GM20431 (cell line): Measurements from ENCODE around the gene RASA4B.
"Not testable (repeated sequence)": the region's sequence is repeated elsewhere in the genome, so short reads cannot be mapped to it uniquely, and the experiment has no call there.

Experiments used
- in situ Hi-C: fragments of 300-500 bp; cut with MseI, MboI; formaldehyde crosslinking; loops from one replicate; pipeline ENCODE4 v1.15.0; 2020; ENCODE audit warnings: low sequenced_read_pairs; ENCODE audit not compliant: unreplicated experiment

The RASA4B gene

DNA sequence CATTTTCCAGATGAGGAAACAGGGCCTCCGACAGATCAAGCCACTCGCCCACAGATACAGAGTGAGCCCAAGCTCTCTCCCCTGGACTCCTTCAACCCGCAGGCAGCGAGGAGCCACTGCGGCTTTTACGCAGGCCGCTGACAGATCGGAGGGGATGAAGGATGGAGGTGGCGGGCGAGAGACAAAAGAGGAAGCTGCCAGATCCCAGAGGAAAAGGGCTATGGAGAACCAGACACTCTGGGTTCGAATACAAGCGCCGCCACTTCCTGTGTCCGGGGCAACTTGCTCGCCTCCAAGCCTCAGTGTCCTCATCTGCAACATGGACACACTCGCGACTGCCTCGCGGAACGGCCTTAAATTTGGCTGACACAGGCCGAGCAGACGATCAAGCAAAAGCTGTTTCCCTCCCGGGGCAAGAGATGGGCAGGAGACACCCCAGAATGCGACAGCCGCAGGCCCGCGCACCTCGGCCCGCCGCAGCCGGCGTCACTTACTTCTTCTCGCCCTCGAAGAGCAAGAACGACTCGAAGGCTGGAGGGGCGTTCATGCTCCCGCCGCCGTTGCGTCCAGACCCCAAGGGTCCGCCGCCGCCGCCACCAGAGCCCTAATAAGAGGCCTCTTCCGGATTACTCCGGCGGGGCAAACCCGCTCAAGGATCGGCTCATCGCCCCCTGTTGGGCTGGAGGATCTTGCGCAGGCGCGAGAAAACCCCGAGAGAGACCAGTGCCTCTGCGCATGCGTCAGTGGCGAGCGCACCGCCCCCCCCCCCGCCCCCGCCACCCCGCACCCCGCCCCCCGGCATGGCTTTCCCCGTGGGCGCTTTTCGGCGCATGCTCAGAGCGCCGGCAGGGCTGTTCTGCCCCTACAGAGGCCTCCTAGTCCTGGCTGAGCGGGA is 39.0 kb downstream of the RASA4B start, which contains the start of gene POLR2J:
Gene POLR2J (minus strand): TSS at position 609 of the 895 bp plus-strand sequence. CDS start 62 bp downstream, at position 547.
- in situ Hi-C loops: not testable (repeated sequence)

DNA sequence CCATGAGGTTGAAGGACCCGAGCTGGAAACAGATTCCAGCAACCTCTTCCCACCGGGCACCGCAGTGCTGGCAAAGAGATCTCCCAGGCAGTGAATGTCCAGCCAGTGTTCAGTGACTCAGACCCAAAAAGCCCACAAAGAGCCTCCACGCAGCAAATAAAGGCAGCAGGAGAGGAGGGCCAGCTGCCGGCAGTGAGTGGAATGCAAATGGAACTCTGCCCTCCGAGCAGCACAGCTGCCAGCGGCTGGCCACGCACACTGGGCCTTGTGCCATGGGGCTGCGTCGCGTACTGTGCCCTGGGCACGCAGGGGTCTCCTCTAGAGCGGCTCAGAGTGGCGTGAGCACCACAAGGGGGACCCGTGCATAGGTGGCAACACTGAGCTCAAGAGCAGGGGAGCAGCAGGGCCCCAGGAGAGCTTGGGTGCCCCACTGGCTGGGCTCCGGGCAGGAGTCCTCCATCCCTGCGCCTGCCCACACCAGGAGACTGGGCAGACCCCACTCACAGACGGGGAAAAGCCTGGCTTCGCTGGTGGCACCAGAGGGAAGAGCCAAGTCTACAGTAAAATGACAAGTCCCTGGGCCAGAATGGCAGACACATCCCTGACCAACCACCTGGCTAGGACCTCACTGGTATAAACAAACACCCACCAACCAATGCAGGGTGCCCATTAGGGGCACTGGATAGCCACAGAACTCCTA is 42.7 kb downstream of the RASA4B start:
- in situ Hi-C loops: not testable (repeated sequence)

DNA sequence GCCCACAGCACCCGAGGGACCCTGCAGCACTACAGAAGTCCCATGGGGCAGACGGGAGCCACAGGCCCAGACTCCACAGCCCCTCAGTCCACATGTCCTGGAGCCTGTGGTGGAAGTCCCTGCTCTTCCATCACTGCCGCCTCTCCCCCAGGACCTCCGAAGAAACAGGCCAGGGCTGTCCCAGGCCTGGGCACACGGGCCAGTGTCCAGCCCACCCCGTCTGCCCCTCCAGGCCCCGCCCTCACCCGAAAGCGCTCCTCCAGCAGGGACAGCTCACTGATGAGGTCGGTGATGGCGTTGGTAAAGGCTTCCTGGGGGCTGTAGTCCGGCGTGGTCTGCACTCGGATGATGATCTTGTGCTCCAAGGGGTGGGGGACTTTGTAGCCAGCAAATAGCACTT is 43.5 kb downstream of the RASA4B start:
- in situ Hi-C loops: not testable (repeated sequence)

DNA sequence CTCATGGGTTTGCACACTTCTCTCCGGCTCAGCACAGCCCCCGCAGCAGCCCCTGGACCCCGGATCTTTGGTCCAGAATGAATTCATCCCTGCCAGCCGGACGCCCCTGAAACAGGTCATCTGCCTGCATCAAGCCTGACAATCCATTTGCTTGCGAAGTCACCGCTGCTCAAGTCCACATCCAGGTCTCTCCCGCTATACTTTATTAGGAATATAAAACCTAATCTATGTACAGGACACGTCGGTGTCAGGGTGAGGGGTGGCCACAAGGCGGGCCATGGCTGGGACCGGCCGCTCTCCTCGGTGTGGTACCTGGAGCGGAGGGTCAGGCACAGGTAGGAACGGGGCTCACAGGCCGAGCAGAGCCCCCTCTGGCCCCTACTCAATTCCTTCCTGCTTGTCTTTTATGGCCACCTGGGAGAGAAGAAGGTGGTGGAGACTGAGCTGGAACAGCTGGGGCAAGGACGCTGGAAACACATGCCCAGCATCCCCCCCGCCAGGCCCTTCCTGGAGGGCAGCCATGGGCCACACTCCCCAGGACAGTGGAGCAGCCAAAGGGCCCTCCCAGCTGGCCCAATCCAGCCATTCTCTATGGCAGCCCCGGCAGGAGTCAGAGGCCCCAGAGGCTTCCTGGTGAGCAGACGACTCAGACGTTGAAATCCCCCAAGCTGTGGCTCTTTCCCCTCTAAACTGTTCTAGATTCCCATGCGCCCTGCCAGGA is 44.1 kb downstream of the RASA4B start:
- in situ Hi-C loops: no loop called here

DNA sequence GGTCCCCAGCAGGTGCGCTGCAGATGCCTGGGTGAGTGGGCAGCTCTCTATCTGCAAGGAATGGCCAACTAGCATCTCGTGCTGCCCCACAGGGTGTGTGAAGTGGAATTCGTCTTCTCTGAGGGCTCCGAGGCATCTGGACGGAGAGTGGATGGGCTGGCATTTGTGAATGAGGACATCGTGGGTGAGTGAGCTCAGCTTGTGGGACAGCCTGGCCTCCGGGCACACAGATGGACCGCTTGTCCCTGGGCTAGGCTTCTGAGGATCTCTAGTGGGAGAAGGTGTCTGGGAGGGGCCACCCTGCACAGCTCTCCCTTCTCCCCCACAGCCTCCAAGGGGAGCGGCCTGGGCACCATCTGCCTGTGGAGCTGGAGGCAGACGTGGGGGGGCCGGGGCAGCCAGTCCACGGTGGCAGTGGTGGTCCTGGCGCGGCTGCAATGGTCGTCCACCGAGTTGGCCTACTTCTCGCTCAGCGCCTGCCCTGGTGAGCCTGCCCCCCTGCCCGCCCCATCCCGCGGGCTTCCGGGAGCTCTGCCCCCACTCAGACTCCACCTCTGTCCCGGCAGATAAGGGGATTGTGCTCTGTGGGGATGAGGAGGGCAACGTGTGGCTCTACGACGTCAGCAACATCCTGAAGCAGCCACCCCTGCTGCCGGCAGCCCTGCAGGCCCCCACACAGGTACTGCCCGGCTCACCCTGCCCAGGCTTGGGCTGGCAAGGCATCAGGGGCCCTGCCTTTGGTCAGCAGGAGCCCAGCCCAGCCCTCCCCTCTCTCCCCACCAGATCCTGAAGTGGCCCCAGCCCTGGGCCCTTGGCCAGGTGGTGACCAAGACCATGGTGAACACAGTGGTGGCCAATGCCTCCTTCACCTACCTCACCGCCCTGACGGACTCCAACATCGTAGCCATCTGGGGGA is 45.2 kb downstream of the RASA4B start:
- in situ Hi-C loops: no loop called here

DNA sequence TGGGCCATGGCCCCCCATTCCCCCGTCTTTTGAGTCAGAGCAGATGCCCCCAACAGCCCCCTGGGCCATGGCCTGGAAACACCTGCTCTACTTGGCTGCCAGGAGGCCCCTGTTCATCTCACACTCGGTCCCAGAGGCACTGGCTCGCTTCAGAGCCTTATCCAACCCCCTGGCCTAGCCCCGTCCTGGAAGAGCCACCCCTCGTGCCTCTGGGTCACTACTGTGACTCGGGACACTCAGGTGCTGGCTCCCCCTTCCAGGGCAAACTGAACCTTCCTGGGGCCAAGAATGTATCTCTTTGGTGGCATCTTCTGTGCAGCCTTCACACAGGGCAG is 45.8 kb downstream of the RASA4B start:
- in situ Hi-C loops: no loop called here

DNA sequence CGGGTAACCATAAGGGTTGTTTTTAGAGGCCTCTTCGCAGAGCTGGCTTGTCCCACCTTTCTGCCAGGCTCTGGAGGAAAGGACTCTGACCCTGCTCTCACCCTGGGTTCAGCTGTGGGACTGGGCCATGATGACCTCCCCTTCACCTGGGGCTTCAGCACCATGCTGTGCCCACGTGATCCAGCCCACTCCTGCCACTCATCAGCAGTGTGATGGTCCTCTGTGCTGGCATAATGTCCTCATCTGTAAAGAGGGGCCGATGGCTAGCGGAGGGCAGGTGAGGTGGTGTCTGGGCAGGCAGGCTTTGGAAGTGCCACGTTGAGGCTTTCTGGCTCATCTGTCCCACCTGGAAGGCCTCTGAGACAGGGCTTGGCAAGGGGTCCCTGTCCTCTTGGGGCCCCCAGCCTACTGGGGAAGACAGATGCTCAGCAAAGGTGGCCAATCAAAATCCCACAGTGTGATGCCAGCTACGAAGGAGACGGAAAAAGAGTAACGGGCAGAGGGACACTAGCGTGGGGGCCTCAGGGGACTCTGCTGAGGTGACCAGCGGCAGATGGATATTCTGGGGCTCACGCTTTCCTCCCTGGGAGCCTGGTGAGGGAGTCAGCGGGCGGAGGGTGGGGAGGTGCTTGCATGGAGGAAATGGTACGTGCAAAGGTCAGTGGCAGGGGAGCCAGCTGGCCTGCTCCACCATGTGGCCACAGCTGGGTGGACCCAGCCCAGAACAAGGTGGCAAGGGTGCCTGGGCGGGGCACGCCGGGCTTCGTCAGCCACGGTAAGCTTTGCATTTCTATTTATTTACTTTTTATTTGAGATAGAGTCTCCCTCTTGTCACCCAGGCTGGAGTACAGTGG is 47.4 kb downstream of the RASA4B start:
- in situ Hi-C loops: no loop called here

DNA sequence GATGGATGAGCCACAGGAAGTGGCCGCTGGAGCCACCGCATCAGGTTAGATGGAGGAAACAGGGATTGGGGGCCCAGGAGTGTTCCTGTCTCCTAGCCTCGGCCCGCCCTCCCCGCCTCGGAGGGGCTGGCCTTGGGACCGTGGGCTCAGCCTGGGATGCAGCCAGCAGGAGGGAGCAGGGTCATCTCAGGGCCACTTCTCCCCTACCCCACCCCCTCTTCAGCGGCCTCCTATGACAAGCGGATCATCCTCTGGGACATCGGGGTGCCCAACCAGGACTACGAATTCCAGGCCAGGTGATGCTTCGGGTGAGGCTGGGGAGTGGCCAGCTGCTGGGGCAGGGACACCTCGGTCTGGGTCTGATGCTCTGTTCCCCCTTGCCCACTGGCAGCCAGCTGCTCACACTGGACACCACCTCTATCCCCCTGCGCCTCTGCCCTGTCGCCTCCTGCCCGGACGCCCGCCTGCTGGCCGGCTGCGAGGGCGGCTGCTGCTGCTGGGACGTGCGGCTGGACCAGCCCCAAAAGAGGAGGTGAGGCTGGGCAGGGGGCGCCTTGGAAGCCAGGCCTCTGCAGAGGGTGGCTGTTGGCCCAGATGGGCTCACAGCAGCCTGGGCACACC is 48.1 kb downstream of the RASA4B start:
- in situ Hi-C loops: no loop called here

DNA sequence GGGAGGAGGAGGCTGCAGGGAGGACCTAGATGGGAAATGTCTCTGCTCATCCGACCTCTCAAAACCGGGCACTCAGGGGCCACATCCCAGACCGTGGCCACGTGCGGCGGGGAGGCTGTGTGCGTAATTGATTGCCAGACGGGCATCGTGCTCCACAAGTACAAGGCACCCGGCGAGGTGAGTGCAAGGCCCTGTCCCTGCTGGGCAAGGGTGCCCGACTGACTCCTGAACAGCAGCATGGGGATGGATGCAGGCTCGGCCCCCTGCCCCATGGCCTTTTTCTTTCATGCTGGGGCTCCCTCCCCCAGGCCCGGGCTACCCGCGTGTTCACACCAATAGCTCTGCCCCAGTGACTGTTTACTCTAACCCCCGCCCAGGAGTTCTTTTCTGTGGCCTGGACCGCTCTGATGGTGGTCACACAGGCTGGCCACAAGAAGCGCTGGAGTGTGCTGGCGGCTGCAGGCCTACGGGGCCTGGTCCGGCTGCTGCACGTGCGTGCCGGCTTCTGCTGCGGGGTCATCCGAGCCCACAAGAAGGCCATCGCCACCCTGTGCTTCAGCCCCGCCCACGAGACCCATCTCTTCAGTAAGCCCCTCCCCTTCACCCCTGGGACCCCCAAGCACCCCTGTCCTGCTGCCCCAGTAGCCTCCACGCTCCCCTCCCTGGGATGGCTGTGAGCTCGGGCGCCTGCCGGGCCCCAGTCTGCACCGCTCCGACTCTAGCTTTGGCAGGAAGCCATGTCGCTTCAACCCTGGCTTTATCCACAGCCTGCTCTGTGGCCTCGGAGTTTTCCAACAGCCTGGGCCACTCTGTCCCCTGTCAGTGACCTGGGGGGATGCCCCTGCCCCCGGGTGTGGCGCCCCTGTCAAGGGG is 48.9 kb downstream of the RASA4B start:
- in situ Hi-C loops: no loop called here

DNA sequence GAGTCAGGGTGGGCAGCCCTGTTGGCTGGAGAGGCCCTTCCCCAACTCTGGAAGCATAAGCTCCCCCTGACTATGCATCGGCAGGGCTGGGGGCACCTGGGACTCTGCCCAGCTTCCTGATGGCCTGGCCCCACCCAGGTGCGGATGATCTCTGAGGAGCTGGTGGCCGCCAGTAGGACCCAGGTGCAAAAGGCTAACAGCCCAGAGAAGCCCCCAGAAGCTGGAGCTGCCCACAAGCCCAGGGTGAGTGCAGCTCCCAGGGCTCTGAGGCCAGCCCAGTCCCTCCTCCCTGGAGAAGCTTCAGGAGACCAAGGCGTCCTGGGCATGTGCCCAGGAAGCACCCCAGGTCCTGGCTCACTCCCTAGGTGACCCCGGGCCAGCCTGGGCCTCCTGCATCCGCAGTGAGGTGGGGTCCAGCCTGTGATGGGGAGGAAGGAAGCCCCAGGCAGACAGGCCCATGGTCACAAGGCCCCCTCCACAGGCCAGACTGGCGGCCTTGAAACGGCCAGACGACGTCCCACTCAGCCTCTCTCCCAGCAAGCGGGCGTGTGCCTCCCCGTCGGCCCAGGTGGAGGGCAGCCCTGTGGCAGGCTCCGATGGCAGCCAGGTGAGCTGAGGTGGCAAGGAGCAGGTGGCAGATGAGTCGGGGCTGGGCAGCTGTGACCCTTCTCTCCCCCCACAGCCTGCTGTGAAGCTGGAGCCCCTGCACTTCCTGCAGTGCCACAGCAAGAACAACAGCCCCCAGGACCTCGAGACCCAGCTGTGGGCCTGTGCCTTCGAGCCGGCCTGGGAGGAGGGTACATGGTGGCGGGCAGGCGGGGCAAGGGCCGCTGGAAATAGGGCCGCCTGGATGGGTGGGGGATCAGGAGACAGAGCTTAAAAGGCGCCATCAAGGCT is 49.7 kb downstream of the RASA4B start:
- in situ Hi-C loops: no loop called here

DNA sequence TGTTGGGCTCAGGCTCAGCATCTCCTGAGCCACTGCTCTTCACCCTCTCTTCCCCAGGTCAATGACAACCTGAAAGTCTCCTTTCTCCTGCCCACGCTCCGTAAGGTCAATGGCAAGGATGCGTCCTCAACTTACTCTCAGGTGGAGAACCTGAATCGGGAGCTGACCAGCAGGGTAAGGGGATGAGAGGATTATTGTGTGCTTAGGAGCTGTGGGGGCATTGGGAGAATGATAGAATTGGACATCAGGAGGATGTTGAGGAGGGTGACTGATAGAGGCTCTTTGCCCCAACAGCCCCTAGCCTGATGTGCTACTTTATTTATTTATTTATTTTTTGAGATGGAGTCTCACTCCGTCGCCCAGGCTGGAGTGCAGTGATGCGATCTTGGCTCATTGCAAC is 51.5 kb downstream of the RASA4B start:
- in situ Hi-C loops: no loop called here

DNA sequence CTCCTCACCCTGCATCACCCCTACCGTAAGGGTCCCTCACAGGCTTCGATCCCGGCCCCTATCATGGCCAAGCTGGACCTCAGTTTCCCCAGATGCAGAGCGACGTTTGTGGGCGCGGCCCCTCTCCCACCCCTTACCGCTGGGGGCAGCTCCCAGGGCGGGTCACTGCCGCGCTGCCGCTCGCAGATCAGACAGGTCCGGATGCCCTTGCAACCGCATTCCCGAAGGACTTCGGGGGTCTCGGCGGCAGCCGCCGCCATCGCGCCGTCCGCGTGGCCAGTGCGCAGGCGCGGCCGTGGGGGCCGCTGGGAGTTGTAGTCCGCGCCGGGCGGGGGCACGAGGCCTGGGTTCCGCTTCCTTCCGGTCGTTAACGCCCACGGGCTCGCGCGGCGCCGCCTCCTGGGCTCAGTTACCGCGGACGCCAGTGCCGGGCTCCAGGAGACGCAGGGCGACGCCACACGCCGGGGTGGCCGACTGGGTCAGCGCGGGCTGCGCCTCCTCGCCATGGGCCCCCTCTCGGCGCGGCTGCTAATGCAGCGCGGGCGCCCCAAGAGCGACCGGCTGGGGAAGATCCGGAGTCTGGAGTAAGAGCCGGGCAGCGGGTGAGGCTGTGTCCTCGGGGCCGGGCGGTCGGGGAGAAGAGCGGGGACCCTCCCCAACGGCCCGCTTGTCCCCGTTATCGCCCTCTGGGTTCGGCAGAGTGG is 52.8 kb downstream of the RASA4B start, which contains the start of the genes ALKBH4 and LRWD1:
Gene ALKBH4 (minus strand): TSS at position 287 of the 704 bp plus-strand sequence. CDS start 27 bp downstream, at position 260.
Gene LRWD1 (plus strand): TSS at position 408 of the 704 bp plus-strand sequence. CDS start 97 bp downstream, at position 505.
- in situ Hi-C loops: no loop called here

DNA sequence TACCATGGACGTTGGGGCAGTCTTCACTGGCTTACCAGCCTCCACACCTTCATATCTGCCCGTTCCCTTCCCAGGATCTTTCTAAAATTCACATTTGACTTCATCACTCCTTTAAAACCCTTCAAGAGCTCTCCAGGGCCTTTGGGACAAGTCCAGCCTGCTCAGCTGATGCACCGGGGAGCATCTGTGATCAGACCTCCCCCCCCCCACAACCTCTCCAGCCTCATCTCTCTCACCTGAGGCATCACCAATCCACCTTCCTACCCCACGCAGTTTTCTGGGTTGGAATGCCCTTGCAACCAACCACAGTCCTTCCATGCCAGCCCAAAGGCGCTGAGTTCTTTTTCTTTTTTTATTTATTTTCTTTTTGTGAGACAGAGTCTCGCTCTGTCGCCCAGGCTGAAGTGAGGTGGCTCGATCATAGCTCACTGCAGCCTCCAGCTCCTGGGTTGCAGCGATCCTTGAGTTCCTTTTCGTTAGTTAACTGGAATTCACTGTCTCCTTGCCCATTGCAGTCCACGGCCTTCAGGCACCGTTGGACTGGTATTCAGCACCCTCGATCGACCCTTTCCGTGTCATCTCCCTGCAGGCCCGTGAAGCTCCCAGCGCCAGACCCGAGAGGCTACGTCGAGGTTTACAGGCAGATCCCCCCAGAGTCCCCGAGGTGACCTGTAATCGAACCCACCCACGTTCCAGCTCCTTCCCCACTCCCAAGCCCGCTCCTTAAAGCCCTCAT is 53.6 kb downstream of the RASA4B start:
- in situ Hi-C loops: no loop called here

DNA sequence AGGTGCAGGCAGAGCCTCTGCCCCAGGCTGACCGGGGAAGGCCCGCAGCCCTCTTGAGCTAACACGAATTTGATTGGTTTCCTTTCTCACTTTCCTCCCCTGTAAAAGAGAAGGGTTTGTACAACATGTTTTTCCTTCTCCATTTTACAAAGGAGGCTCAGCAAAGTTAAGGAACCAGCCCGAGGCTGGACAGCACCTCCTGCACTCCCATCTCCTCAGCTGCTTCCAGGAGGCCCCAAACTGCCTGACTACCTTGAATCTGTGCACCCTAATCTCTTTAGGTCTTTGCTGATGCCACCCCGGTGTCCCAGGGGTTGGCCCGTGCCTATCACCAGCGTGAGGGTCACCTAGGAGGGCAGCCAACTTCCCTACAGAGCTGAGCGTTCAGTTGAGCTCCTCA is 57.1 kb downstream of the RASA4B start:
- in situ Hi-C loops: no loop called here

DNA sequence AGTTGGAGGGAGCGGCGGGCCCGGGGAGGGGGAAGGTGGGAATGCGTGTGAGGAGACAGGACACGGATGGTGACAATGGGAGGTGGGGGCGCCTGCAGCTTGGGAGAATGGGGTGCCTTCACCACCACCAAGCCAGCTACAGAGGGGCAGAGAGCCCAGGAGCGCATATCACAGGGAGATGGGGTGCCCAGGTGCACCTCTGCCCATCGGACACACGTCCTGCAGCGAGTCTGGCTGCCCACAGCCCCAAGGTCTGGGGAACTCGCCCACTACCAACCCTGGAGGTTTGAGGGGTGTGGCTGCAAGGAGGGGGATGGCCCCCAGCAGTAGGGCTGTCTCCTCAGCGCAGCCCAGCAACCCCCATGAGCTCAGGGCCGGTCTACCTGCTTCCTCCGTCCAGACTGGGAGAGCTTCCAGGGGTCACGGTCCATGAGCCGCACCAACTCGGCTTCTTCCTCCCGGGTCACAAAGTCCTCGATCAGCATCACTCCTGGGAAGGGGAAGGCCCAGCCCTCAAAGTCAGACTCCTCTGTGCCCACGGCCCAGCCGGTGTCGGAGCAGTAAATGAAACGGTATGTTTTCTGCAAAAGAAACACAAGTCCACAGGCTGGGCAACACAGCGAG is 58.2 kb downstream of the RASA4B start:
- in situ Hi-C loops: no loop called here
